HG03571 (cell line): ENCODE measurements around the gene DEFB132.
"Not testable (repeated sequence)": the region's sequence is repeated elsewhere in the genome, so short reads cannot be mapped to it uniquely, and the experiment has no call there.

Source experiments
- ATAC-seq: cut with Tn5 transposase; IDR thresholded peaks from one replicate; pipeline ENCODE4 v1.9.1; 2021; ENCODE audit not compliant: unreplicated experiment

The DEFB132 gene, protein sequence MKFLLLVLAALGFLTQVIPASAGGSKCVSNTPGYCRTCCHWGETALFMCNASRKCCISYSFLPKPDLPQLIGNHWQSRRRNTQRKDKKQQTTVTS

DNA sequence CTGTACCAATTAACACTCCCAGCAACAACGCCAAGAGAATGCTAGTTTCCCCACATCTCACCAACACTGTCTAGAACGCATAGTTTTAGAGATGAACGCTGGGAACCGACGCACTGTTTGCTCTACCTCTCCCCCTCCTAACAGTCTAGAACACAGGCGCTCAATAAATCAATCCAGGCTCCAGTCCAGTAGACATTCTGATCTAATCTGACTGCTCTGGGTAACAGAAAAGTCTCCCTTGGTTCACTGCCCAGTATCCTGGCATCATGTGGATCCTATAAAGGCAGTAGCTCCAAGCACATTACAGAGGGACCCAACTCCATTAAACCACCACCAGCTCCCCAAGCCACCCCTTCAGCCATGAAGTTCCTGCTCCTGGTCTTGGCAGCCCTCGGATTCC lies at the start of gene DEFB132:
DEFB132 (plus strand) TSS at position 306 of the 400 bp plus-strand sequence; CDS start at position 361, 55 bp downstream.
- no peak for ATAC-seq

DNA sequence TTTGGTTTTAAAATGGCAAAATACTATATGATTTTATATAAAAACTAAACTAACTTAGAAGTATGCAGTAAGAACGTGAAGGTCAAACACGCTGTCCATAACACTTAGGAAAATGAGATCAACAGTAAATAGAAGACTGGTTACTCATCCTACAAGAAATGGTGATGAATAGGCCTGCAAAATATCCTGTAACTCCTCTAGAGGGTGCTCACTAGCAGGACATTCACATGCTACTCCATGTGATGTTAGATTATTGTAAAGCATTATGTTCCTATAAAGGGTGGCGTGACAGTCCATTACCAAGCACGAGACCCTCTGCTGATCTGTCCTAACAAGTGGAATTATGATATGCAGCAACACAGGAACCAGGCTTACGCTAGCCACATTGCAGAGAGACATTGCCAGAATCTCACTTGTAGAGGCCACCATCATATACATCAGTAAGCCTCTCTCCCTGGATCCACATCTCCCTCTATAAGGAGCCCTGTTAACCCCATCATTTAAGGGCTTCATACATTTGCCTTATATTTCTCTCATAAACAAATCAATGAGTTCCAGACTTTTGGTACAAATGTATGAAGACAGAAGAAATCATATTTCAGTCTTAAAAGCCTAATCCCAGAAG lies 48.5 kb upstream of the DEFB132 start:
- ATAC-seq, result no peak

DNA sequence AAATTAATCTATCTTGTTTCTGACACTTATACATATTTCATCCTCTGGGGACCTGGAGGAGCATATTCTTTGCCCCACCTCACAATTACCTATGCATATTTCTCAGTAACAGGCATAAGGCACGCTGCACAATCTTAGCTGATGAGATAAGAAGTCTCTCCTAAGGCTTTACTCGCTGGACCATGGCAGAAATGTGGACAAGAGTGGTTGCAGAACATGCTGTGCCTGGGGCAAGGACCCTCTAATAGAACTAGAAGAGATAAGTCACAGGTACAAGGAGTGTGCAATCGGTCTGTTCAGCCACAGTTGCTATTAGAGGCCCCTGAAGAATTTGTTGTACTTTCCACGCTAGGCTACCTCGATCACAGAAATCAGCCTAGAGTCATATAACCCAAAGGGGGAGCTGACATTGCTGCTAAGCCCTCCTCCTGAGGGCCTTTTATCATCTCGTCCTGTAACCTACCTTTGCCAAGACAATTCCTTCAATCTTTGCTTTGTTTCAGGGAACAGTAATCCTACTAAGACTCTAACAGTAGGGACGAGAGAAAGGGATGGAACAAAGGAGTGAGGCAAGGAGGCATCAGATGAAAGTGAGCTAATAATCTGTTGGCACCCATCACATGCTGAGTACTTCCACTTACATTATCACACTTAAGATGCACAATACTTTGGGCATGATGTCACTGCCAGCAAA lies 46.6 kb upstream of the DEFB132 start:
- ATAC-seq, result no peak

DNA sequence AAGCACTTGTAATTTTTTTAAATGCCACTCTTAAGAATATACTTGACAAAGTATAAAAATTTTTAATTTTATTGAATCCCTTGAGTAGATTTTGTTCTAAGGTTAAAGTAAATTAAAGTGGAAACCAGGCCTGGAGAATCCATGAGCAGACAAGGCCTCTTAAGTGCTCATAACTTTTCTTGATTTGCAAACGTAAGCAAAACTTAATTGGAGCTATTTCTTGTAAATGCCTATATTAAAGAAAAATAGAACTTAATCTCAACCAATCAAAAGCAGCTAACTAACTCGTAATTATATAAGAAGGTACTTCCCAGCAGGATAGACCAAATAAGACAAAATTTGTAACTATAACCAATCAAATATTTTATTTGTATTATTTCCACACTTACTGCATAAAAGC lies 43.1 kb upstream of the DEFB132 start:
- no peak for ATAC-seq

DNA sequence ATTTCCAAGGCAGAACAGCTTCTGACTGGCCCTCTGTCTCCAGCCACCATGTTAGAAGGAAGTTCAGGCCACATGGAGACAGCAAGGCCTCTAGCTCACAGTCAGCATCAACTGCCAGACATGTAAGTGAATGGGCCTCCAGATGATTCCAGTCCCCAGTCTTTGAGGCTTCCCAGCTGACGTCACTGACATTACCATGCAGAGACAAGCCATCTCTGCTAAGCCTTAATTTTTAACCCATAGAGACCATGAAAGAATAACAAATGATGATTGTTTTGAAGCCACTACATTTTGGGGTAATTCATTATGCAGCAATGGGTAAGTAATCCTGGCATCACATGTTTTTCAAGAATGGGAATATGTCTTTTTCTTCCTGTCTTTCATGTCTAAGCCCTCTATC lies 41.7 kb upstream of the DEFB132 start:
- ATAC-seq, result no peak

DNA sequence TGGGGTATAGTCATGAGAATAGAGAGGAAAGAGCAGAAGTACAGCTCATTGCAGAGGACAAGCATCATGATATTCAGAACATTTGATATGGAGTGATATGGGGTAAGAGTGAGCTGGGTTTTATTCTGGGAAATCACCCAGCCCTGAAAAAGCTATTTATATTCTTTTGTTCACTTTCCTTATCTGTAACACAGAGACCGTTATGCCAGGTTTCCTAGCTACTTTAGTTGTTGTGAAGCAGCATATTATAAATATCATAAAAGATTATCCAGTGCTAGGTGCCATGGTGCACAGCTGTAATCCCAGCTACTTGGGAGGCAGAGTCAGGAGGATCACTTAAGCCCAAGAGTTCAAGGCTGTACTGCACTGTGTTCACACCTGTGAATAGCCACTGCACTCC lies 40.3 kb upstream of the DEFB132 start:
- ATAC-seq, result no peak

DNA sequence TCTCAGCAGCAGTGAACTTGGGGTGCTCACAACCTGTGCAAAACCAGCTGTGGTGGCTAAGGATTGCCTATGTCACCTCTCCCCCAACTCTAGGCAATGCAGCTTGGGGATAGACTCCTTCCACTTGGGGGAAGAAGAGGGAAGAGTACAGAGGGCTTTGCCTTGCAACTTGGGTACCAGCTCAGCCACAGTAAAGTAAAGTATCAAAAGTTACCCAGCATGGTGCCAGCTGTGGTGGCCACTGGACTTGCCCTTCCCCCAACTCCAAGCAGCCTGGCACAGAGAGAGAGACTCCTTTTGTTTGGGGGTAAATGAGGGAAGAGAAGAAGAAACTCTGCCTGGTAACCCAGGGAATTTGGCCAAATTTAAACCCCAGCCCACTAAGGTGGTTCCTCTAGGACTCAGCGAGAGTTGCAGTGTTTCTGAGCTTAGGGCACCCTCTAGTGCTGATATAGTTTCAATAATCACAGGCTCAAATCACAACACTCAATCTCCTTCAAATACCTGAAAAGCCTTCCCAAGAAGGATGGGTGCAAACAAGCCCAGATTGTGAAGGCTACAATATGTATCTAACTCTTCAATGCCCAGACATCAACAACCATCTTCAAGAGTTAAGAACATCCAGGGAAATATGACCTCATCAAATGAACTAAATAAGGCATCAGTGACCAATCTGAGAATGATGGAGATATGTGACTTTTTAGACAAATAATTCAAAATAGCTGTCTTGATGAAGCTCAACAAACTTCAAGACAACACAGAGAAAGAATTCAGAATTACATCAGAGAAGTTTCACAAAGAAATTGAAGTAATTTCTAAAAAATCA lies 38.0 kb upstream of the DEFB132 start:
- ATAC-seq, result no peak

DNA sequence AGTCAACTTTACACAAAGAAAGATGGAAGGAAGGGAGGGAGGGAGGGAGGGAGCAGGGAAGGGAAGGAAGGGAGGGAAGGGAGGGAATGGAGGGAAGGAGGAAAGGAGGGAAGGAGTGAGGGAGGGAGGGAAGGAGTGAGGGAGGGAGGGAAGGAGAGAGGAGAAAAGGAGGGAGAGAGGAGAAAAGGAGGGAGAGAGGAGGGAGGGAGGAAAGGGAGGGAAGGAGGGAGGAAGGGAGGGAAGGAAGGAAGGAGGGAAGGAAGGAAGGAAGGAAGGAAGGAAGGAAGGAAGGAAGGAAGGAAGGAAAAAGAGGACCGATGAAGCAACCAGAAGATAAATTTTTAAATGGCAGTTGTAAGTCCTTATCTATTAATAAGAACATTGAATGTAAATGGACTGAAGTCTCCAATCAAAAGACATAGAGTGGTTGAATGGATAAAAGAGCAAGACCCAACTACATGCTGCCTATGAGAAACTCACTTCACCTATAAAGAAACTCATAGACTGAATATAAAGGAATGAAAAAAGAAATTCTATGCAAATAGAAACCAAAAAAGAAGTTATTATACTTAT lies 36.2 kb upstream of the DEFB132 start:
- no peak for ATAC-seq

DNA sequence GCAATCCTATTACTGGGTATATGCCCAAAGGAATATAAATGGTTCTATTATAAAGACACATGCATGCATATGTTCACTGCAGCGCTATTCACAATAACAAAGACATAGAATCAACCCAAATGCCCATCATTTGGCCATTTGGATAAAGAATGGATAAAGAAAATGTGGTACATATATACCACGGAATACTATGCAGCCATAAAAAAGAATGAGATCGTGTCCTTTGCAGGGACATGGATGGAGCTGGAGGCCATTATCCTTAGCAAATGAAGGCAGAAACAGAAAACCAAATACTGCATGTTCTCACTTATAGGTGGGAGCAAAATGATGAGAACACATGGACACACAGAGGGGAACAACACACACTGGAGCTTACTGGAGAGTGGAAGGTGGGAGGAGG lies 31.6 kb upstream of the DEFB132 start:
- ATAC-seq, result not testable (repeated sequence)

DNA sequence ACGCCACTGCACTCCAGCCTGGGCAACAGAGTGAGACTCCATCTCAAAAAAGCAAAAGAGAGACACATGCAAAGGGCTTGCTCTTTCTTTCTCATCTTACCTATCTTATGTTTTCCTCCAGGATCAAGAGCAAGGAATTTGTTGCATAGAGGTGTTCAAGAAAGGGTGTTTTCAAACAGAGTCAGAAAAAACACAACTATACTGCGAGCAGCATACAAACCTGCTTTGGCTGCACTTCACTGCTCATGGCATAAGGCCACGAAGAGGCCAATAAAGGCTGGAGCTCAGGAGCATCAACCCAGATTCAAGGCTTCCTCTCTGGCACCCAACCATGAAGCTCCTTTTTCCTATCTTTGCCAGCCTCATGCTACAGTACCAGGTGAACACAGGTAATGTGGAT lies 30.6 kb upstream of the DEFB132 start, which contains the start of gene DEFB129:
DEFB129 (plus strand) TSS at position 301 of the 400 bp plus-strand sequence; CDS start at position 332, 31 bp downstream.
- ATAC-seq, result no peak

DNA sequence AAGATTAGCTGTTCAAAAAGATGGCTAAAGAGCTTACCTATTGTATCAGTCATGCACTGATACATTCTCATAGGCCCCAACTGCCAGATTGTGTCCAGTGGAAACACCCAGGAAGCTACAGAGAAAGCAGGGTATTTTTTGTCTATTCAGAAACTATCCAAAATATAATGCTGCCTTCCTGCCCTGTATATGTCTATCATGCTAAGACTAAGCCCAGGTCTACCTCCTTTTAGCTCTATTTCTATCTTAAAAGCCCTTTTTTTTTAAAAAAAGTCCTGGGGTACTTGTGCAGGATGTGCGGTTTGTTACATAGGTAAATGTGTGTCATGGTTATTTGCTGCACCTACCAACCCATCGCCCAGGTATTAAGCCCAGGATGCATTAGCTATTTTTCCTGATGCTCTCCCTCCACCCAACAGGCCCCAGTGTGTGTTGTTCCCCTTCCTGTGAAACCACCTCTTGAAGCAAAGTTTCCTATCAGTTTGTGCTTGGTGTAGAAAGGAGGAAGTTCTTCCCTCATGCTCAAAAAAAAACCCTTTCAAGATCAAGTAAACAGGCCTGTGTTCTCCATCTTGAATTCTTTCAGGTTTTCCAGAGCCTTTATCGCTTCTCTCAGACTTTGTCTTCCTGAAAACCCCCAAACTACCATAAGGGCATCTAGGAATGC lies 30.0 kb upstream of the DEFB132 start:
- no peak for ATAC-seq

DNA sequence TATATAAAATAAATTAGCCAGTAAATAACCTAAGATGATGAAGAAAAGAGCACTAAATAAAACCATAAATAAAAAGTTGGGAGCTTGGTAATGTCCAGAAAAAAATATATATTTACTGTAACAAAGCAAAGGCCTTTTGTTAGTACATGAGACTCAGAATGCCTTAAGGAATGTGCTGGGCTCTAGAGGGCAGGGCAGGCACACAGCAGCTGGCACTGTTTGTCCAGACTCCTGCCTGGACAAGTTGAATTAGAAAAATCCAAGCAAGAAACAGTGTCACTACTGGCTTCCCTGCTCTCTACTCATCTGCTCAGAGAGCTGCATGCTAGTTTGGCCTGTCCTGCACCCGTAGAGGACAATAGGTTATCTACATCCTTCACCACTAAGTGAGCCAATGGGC lies 21.6 kb upstream of the DEFB132 start:
- no peak for ATAC-seq

DNA sequence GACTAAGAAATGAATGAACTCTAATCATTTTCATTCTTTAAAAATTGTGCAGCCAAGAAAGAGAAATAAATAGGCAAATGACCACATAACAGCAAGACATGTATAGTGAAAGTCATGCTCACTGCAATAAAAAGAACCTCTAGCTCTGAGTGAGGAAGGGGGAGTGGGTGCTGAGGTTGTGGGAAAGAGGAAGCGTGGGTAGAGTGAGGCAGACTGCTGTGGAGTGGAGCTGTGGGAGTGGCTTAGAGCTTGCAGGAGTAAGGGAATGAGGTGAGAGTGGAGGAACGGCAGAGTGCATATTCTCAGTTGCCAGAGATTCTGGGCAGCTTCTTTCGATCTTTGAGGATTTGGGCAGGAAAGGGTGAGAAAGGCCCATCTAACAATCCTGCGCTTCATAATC lies 20.0 kb upstream of the DEFB132 start:
- no peak for ATAC-seq

DNA sequence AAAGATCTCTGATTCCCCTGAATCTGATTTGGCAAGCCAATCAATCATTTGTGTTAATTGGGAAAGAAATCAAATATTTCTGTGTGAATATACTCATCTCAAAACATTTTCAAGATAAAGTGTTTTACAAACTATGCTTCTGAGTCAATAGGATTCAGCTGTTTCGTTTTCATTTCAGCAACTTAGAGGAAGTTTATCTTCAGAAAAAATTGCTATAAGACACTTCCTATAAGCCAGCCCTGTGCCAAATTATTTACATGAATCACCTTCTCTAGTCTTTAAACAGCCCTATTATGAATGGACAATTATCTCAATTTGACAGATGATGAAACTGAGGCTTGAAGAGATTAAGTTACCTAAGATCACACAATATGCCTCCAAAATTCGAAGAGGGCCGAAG lies 19.6 kb upstream of the DEFB132 start:
- ATAC-seq, result no peak

DNA sequence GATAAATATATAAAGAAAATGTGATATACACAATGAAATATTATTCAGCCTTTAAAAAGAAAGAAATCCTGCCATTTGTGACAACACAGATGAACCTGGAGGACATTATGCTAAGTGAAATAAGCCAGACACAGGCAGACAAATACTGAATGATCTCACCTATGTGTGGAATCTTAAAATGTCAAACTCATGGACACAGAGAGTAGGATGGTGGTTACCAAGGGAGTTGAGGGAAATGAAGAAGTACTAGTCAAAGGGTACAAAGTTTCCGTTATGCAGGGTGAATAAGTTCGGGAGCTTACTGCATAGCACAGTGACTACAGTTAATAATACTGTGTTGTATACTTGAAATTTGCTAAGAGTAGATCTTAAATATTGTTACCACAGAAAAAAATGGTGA lies 14.6 kb upstream of the DEFB132 start:
- no peak for ATAC-seq

DNA sequence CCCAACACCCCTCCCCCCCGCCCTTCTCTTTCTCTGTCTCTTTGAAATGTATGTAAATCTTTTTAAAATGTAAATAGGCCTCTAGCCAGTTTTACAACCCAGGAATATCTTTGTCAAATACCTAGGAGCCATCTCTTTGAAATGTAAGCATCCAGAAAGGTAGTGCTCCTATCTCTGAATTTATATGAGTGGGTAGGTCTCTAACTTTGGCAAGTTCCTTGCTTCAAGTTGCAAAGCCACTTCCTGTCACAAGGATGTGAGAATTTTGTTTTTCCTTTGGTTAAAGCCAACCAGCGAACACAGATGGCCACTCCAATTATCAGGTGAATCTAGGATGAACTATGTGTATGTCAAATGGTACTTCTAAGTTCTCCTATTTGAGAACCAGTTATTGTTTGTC lies 6.2 kb upstream of the DEFB132 start:
- no peak for ATAC-seq

DNA sequence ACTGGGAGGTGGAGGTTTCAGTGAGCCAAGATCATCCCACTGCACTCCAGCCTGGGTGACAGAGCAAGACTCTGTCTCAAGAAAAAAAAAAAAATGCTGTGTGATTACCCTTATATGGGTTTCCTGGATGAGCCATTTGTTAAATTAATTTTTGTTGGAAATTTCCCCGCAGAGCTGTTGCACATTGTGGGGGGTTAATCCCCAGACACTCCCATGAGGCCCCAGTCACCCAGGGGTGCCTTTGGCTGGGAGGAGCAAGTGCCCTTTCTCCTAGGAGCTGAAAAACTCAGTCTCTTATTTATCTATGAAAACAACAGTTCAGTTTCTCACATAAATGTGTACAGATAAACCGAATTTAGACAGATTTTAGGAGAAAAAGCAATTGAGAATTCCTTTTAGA lies 4.7 kb upstream of the DEFB132 start:
- no peak for ATAC-seq

DNA sequence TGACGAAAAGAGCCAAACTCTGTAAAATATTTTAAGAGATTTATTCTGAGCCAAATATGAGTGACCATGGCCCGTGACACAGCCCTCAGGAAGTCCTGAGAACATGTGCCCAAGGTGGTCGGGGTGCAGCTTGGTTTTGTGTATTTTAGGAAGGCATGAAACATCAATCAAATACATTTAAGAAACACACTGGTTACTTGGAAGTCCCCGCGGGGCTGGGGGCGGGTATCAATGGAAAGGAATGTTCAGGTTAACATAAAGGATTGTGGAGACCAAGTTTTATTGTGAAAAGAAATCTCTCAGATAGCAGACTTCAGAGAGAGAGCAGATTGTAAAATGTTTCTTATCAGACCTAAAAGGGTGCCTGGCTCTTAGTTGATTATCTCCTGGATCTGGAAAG lies 4.1 kb upstream of the DEFB132 start:
- not testable (repeated sequence) for ATAC-seq

DNA sequence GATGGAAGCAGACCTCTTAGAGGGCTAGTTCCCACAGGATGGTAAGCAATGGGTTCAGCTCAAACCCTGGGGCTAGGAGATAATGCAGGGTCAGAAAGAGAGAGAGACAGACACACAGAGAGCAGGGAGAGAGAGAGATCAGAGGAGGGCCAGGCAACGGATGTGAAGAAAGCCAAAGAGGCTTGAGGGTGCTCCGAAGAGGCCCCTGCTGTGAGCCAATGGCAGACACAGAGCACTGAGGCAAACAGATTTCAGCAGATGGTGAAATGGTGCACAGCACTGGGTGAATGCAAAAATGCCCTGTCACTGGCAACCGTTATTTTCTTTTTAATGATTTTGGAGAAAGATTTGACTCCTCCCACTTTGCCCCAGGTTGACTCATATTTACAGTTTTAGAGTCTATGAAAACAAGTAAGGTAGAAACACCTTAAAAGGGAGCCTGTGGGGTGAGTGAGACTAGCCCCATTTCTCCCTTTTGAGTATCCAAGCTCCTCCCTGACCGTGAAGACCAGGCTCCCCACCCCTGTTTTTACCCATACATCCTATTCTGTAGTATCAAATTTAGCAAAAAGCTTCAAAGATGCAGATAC lies 840 bp downstream of the DEFB132 start:
- no peak for ATAC-seq

DNA sequence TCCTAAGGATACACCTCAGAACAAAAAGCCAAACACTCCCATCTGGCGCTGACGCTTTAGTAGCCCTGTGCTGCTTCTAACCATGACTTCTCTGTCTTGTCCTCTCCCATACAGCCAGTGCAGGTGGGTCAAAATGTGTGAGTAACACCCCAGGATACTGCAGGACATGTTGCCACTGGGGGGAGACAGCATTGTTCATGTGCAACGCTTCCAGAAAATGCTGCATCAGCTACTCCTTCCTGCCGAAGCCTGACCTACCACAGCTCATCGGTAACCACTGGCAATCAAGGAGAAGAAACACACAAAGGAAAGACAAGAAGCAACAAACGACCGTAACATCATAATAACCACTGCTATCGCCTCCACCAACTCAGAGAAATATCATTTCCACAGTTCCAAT lies 1.4 kb downstream of the DEFB132 start:
- ATAC-seq, result no peak
